ENCODE data around the gene METTL2B.
"Not testable (repeated sequence)": the region's sequence is repeated elsewhere in the genome, so short reads cannot be mapped to it uniquely, and the experiment has no call there.

METTL2B gene

DNA sequence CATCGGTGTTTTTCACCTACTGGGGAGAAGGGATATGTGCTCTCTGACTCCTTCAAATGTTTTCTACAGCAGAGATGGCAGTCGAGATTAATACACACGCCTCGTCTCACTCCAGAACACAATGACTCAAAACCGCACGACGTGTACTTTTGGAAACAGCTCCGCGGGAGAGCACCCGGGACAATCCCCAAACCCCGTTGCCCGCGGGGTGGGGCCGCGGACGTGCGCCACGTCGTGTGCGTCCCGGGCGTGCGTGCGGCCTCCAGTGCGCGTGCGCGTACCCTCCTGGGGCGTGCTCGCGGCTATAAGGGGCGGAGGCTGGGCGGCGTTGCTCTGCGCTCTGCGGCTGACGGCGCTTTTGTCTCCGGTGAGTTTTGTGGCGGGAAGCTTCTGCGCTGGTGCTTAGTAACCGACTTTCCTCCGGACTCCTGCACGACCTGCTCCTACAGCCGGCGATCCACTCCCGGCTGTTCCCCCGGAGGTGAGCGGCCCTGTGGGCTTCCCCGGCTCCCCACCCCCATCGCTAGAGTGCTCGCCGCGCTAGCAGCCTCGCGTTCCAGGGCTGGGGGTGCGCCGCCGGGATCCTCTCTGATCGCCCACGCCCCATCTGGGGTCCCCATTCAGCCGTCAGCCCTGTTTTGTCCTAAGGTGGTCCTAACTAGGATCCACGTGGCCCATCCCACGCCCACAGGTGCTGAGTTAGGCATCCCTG lies 20.8 kb upstream of the METTL2B start, which contains the start of gene HILPDA:
Gene HILPDA, plus strand, starts transcription at position 336 of the 712 bp plus-strand sequence. CDS start 1,391 bp downstream, outside the sequence.
- peak; percentile 82 for DNase-seq

- DNase-seq = no peak
These were observed 20.3 kb upstream of the METTL2B start for GRCh38 chr7:128456255-128456725.

DNA sequence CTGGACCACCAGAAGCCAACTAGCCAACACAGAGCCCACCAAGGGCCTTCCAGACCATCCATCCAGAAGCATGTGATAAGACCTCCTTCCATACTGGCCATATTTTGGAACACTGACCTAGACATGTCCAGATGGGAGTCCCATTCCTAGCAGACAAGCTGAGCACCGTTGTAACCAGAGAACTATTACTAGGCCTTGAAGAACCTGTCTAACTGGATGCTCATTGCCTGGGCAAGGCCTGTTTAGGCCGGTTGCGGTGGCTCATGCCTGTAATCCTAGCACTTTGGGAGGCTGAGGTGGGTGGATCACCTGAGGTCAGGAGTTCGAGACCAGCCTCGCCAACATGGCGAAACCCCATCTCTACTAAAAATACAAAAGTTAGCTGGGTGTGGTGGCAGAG lies 19.2 kb upstream of the METTL2B start:
- DNase-seq = not testable (repeated sequence)

DNA sequence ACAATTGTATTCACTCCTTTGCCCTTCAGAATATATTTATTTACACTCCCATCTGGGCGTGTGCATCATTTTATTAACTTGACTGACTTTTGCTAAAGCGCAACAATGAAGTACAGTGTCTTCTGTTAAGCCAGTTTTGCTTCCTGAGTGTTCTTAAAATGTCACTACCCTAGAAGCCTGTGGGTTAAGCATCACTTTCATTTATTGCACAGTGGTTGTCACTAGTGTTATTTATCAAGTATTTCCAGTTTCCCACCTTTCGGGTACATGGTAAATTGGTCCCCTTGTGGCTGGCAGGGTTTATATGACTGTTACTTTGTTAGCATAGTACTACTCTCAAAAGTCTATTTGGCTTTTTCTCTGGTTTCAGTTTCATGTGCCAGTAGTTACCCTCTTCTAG lies 17.6 kb upstream of the METTL2B start:
- DNase-seq = no peak

DNA sequence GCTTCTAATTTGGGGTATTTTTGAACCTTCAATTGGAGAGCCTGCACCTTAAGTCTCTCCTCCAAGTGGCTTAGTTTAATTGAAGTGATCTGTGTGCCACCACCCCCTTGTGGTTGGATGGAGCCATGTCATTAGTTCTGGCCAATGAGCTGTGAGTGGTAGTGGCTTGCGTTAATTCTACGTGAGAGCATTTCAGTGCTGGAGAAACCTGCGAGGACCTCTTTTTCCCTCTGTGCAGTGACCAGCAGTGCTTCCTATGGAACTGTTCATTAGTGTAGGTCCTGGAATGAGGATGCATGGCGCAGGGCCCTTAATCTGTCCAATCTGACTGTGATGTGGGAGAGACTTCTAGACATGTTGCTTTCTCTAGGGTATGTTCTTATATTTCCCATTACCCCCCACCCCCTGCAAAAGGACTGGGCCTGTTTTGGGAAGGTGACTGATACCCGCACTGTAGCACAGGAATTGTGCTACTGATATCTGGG lies 17.1 kb upstream of the METTL2B start:
- DNase-seq = peak; percentile 7

DNA sequence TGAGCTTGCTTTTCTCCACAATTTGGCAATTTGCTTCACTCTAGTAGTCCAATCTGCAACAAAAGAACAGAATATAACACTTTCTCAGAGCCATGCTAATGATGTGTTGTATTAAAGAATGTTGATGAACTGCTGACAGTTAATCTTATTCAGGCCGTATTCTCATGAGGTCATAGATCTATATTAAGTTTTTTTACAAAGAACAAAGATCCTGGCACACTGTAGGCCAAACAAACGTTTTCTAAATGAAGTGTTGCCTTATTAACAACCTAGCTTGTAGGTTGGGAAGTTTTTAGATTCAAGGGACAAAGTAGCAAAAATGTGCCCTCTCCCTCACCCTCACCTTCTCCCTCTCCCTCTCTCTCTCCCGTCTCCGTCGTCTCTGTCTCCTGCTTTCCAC lies 14.1 kb upstream of the METTL2B start:
- no peak for DNase-seq

GRCh38 chr7:128463345-128463744 lies 13.2 kb upstream of the METTL2B start:
- not testable (repeated sequence) for DNase-seq

DNA sequence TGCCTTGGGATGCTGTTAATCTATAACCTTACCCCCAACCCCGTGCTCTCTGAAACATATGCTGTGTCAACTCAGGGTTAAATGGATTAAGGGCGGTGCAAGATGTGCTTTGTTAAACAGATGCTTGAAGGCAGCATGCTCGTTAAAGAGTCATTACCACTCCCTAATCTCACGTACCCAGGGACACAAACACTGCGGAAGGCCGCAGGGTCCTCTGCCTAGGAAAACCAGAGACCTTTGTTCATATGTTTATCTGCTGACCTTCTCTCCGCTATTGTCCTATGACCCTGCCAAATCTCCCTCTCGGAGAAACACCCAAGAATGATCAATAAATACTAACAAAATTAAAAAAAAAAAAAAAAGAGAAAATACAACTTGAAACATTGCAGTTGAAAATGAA lies 12.6 kb upstream of the METTL2B start:
- not testable (repeated sequence) for DNase-seq

DNA sequence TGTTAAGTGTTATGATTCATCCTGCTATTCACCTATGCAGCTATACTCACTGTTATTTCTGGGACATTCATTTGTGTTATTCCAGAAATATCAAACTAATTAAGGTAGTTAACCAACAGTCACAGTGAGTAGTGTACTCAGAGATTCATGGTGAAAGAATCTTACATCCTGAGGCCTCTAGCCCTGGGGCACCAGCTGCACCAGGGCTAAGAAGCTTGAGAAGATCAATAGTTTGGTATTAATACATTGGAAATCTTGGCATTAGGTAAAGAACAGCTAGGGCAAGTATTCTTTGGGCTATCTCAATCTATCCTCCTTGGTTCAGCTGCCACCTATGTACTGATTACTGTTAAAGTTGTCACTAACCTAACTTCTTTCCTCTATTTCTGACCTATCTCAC lies 9.7 kb upstream of the METTL2B start:
- DNase-seq = not testable (repeated sequence)

DNA sequence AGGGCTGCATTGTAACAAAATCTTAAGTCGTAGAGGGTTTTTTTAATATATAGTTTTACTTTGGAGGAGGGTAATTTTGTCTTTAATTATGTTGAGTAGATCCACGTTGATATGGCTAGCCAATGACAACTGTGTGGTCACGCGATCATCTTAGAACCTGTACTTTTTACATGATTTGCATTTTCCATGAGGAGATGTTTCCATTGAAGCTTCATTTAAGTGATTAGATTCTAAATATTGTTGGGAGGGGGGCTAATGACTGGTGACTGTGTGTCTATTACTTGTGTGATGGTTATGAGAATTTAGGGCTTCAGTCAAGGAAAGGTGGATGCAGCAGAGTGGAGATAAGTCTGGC lies 765 bp downstream of the METTL2B start:
- DNase-seq = not testable (repeated sequence)

- DNase-seq = not testable (repeated sequence)
These were observed 2.5 kb downstream of the METTL2B start for GRCh38 chr7:128479082-128479481.

DNA sequence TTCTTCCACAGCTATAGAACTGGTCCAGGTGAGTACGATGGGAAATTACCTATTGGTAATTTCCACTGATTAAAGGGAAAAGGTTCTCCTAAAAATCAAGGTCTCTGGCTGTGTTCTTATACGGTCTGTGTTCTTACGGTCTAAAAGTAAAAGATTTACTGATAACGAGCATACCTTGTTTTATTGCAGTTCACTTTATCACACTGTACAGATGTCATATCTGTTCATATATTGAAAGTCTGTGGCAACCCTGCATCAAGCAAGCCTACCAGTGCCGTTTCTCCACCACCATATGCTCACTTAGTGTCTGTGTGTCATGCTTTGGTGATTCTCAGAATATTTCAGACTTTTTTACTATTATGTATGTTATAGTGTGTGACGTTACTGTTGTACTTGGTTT lies 11.6 kb downstream of the METTL2B start:
- not testable (repeated sequence) for DNase-seq

GRCh38 chr7:128497405-128497804 lies 20.9 kb downstream of the METTL2B start:
- DNase-seq = no peak

DNA sequence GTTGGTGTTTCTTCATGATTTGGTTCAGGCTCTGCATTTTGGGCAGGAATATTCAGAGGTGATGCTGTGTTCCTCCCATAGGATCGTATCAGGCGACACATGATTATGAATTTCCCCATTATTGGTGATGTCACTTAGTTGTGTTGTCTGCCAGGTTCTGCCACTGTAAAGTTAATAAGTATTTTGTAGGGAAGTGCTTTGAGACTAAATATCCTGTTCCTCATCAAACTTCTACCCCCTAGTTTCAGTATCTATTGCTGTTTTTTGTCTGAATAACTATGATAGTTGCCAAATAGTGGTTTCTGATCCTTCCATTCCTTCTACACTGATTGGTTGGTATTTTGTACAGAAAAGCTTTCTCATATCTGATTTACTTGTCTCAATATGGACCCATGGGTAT lies 28.9 kb downstream of the METTL2B start:
- not testable (repeated sequence) for DNase-seq

DNA sequence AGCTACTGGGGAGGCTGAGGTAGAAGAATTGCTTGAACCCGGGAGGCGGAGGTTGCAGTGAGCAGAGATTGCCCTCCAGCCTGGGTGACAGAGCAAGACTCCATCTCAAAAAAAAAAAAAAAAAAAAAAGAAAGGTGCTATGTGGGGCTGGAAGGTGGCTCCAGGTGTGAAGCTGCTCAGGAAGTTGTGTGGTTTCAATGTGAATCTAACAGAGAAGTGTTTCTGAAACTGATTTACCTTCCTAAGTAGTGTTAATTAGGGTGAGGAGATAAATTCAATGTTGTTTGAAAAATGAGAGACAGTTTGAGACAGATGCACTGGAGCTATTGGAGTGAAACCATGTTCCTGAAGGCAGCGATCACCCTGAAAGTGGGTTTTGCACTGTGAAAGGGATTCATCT lies 30.3 kb downstream of the METTL2B start:
- DNase-seq = not testable (repeated sequence)

- DNase-seq = not testable (repeated sequence)
These were observed 30.9 kb downstream of the METTL2B start for GRCh38 chr7:128507321-128507993.

DNA sequence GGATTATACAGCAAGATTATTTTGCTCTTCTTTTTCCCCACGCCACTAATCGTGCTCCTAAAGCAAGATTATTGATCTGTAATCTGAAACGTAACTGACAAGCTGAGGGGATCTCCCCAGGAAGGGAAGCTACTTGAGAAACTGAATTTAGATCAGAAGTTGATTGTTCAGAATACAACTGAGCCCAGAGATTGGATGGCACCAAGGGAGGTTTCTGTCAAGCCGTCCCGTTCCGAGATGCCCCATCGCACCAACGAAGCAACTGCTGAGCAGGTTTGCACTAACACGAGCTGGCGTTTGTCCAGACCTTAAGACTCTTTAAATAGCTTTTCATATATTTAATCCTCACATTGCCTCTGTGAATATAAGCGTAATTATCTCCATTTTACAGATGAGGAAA lies 35.1 kb downstream of the METTL2B start:
- DNase-seq = not testable (repeated sequence)

DNA sequence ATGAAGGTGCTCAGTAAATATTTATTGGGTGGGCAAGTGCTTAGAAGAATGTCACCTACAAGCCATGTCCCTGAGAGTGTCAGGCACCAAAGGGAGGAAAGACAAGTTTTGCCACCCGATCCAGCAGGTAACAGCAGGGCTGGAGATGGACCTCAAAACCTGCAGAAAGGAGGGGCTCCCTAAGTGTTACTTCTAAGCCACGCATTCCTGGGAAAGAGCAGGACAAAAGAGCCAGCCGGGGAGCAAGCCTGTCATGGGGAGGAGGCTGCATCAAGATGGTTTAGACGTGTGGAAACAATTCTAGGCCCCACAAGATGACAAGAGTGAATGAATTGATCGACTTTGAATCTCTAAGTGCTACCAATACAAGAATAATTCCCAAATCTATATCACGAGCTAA lies 38.7 kb downstream of the METTL2B start:
- not testable (repeated sequence) for DNase-seq

DNA sequence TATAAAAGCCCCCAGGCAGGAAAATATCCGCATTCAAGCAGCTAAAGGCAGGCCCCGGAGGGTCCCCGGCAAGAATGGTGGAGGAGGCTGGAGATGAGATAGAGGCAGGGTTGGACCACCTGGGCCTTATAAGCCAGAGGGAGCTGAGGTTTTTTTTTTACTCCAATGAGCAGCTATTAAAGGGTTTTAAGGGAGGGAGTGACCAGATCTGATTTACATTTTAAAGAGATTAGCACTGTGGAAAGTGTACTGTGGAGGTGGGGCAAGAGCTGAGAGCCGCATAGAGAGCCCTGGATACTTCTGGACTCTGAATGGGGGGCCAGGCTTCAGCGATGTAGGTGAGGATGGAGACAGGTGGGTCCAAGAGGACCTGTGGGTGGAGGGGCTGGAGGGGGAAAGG lies 40.5 kb downstream of the METTL2B start:
- not testable (repeated sequence) for DNase-seq

- DNase-seq = peak; percentile 85
These were observed 46.8 kb downstream of the METTL2B start for GRCh38 chr7:128523226-128523931.

GRCh38 chr7:128523932-128524524 lies 47.5 kb downstream of the METTL2B start:
- not testable (repeated sequence) for DNase-seq

DNA sequence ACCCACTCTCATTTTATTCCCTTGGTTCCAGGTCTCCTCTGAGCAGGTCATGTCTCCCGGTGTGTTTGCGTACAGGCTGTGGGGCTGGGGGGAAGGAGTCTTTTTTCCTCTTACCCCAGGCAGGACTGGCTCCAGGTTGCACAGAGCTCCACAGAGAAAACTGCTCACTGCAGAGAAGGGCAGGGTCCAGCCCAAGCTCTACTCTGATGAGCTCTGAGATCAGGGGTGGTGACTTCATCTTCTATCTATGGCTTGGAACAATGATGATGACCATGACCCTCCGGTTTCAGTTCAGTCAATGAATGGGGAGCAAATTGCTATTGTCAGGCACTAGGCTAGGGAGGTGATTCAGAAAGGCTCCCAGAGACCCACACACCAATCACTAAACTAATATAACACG lies 49.0 kb downstream of the METTL2B start:
- peak; percentile 12 for DNase-seq

DNA sequence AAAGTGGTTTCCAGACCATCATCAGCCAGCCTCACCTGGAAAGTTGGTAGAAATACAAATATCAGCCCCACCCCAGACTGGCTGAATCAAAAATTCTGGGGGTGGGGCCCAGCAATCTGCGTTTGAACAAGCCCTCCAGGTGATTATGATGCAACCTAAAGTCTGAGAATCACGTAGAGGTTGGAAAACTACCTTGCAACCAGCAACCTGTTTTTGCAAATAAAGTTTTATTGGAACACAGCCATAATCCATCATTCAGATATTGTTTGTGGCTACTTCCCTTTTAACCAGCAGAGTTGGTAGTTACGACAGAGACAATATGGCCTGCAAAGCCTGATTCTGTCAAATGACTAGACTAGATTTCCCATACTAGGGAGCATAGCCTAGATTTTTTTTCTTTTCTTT lies 49.5 kb downstream of the METTL2B start:
- DNase-seq = not testable (repeated sequence)
